ENCODE data around the gene CDKN1A.

CDKN1A gene

GRCh38 chr6:36679043-36679833 lies 724 bp downstream of the CDKN1A start:
- DNase-seq = no peak

DNA sequence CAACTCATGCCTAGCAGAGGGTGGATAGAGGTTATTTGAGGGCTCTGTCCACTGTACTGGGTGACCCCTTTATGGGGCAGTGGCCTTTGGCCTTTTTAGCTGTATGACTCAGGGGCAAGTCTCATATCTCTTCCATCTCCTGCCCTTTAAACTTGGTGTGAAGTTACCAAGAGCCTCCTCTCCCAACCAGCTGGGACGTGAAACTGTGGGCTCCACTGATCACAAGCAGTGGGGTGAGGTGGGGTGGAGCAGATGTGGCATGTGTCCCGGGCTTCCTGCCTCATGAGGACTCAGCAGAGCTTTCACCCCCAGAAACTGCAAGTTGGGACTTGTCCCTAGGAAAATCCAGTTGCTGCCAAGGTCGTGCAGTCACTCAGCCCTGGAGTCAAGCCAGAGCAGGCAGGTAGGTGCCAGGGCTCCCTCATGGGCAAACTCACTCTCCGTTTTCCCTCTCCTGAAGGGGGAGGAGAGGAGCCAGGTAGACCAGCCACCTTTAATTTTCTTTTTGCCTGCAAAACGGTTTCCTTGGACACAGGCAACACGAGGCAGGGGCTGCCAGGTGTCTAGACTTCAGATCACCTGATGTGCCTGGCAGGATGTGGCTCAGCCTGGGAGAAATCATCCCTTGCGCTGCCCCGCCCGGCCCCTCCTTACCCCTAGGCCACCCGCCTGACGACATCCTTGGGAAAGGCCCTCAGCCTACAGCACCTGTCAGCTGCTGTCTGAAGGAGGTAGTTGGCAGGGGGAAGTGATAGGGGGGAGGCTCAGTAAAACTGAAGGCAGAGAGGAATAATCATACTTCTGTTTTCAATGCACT lies 4.0 kb downstream of the CDKN1A start:
- DNase-seq = no peak

DNA sequence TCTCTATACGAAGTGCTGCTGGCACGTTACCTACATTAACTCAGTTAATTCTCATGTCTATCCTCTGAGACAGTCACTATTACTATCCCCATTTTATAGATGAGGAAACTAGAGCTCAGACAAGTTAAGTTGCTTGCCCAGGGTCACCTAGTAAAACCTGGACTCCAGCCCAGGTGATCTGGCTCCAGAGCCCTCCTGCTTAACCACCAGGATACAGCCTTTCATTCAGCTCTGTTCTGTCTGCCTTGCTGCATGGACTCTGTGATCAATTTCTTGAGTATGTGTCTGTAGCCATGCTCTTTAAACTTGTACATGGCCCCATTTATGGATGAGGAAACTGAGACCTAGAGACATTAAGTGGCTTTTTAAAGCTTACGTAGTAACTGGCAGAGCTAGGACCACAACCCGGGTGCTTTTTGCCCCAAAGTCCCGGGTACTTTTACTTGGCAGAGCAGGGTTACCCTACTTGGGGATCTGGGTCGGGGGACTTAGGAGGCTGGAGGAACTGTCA lies 4.7 kb downstream of the CDKN1A start:
- DNase-seq = no peak

DNA sequence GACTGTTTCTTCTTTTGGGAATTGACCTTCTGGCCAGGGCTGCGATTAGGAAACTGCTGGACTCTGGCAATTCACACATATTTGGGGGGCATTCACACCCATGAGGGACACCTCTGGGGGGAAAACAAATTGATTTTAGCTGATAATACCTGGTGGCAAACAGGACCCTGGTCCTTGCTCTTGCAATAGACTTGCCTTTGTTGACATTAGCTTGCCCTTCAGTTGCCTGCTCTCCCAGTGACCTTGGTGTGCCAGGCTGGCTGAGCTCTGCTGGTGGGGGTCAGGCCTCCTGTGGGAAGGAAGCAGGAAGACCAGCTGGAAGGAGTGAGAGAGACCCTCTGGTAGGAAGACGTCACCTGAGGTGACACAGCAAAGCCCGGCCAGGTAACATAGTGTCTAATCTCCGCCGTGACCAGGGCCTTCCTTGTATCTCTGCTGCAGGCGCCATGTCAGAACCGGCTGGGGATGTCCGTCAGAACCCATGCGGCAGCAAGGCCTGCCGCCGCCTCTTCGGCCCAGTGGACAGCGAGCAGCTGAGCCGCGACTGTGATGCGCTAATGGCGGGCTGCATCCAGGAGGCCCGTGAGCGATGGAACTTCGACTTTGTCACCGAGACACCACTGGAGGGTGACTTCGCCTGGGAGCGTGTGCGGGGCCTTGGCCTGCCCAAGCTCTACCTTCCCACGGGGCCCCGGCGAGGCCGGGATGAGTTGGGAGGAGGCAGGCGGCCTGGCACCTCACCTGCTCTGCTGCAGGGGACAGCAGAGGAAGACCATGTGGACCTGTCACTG lies 5.3 kb downstream of the CDKN1A start:
- DNase-seq = no peak

GRCh38 chr6:36684447-36684812 lies 5.9 kb downstream of the CDKN1A start:
- DNase-seq = no peak

- no peak for DNase-seq
Observed at GRCh38 chr6:36685166-36685924, 6.8 kb downstream of the CDKN1A start.

DNA sequence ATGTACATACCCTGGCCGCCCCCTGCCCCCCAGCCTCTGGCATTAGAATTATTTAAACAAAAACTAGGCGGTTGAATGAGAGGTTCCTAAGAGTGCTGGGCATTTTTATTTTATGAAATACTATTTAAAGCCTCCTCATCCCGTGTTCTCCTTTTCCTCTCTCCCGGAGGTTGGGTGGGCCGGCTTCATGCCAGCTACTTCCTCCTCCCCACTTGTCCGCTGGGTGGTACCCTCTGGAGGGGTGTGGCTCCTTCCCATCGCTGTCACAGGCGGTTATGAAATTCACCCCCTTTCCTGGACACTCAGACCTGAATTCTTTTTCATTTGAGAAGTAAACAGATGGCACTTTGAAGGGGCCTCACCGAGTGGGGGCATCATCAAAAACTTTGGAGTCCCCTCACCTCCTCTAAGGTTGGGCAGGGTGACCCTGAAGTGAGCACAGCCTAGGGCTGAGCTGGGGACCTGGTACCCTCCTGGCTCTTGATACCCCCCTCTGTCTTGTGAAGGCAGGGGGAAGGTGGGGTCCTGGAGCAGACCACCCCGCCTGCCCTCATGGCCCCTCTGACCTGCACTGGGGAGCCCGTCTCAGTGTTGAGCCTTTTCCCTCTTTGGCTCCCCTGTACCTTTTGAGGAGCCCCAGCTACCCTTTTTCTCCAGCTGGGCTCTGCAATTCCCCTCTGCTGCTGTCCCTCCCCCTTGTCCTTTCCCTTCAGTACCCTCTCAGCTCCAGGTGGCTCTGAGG lies 7.6 kb downstream of the CDKN1A start:
- DNase-seq = no peak

DNA sequence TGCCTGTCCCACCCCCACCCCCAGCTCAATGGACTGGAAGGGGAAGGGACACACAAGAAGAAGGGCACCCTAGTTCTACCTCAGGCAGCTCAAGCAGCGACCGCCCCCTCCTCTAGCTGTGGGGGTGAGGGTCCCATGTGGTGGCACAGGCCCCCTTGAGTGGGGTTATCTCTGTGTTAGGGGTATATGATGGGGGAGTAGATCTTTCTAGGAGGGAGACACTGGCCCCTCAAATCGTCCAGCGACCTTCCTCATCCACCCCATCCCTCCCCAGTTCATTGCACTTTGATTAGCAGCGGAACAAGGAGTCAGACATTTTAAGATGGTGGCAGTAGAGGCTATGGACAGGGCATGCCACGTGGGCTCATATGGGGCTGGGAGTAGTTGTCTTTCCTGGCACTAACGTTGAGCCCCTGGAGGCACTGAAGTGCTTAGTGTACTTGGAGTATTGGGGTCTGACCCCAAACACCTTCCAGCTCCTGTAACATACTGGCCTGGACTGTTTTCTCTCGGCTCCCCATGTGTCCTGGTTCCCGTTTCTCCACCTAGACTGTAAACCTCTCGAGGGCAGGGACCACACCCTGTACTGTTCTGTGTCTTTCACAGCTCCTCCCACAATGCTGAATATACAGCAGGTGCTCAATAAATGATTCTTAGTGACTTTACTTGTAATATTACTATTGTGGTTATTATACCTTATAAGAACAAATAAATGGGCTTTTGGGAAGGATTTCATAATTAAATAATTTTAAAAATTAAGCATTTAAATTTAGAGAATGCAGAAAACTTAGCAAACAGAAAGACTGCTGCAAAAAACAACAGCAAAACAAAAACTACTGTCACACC lies 8.4 kb downstream of the CDKN1A start:
- no peak for DNase-seq

- no peak for DNase-seq
Observed at GRCh38 chr6:36688063-36688738, 9.7 kb downstream of the CDKN1A start.

DNA sequence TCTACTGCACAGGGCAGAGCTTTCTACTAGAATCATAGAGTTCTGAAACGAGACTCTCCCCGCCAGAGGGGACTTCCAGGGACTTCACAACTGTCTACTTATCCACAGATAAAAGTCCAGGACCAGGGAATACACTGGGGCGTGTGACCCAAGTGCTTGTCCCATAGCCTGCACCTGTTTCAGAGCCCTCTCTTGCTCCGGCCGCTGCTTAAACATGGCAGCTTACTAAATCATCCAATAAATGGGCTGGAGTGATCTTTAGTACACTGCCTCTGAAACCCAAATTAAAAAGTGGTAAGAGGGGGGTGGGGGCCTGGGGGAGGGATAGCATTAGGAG lies 10.2 kb downstream of the CDKN1A start:
- DNase-seq = no peak

DNA sequence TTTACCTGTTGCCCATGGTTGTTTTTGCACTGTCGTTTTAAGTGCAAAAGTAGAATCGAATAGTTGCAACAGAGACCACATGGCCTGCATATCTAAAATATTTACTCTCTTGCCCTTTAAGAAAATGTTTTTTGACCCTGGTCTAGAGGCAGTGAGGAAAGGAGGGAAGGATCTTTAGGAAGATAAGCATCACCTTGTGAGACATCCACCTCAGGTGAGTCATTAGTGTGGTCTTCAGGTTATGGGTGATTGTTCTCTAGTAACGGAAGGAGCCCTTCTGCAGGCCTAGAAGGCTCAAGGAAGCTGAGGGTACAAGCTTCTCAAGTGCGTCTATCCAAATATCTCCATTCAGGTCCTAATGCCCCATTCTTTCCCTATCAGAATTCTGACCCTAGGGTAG lies 12.5 kb downstream of the CDKN1A start:
- DNase-seq = no peak

DNA sequence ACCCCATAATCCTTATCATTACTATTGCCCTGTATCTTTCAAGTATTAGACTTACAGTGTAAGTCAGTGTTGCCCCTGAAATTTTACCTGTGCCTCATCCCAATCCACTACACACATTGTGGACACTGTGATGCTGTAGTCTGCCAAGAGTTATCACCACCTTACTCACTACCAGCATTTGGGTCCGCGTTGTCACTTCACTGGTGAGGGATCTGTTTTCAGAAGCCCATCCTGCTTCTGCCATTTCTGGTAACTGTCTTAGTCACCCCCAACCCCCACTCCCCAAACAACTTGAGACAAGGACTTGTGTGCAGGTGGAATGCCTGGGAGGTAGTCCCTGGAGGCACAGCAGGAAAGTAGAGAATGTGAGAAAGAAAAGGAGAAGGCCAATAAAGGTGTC lies 13.1 kb downstream of the CDKN1A start:
- DNase-seq = no peak

DNA sequence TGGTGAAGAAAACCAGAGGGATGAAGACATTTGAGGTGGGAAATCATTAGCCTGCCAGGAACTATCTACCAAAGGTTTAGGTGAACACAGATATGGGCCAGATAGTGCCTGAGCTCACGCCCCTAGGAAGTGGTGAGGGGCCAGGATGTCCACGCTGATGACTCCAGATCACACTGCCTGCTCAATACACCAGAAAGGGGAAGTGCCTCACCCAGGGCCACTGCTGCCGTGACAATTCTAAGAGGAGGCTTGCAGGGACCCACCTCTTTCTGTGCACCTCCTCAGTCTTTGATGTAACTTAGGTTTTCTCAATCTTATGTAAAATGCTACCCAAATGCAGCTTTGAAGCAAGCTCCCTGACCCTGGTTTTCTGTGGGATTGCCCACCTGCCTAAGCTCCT lies 13.7 kb downstream of the CDKN1A start:
- no peak for DNase-seq

GRCh38 chr6:36692861-36693702 lies 14.6 kb downstream of the CDKN1A start:
- DNase-seq = no peak

GRCh38 chr6:36694616-36695015 lies 16.1 kb downstream of the CDKN1A start:
- no peak for DNase-seq

GRCh38 chr6:36695414-36695813 lies 16.9 kb downstream of the CDKN1A start:
- no peak for DNase-seq

DNA sequence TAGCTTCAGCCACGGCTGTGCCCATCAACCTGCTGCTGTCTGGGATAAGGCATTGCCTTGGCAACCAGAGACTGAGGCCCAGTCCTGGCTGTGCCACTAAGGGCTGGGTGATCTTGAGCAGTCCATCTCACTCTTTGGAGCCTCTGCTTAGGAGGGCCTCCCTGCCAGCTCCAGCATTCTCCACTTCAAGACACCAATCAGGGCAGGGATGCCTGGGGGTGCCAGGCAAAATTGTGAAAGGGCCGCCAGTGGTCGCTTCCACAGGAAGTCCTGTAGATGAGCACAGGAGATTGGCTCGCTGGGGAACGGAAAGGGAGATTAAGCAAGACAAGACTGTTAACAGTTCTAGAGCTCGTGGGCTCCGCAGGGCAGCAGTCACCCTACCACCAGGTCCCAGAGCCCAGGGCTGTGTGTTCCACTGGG lies 19.0 kb downstream of the CDKN1A start, which contains the start of gene RAB44:
Gene RAB44, plus strand, starts transcription at position 346 of the 423 bp plus-strand sequence. CDS start 6,410 bp downstream, outside the sequence.
- no peak for DNase-seq

DNA sequence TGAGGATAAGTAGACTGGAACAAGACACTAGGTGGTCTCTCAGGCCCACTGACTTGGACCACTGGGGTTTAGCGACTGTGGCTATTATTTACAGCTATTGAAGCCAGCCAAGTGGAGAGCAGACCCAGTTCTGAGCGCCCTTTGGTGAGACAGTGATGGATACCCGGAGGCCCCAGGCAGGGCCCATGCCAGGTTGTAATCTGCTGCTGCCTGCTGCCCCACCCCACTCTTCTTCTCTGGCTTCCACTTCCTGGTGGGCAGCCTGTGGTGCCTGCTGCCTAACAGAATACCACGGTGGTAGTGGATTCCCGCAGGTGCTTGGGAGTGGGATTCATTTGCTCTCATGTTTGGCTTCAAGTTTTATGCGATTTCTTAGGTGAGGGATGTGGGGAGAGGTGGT lies 19.7 kb downstream of the CDKN1A start:
- no peak for DNase-seq

- DNase-seq = no peak
Observed at GRCh38 chr6:36698871-36699271, 20.4 kb downstream of the CDKN1A start.

Measured in cortex of kidney (tissue), 1 donor.